Left ventricle myocardium inferior (tissue), 1 donor: Measurements from ENCODE around the gene ZRSR2. TPM values are rescaled to one million over a fixed set of nuclear protein-coding genes. Genes with fewer than 3 reads are reported as not detected.
A peak's percentile ranks its signal among the peaks of the same experiment; 100 is the strongest.

Experiments used
- DNase-seq: peaks from one replicate; pipeline ENCODE4 v3.0.0-alpha.2; 2020
- H3K27ac ChIP-seq: fragments of 200-600 bp; replicated peaks from 2 replicates; pipeline ENCODE4 v1.8.0; 2021
- H3K27me3 ChIP-seq: fragments of 200-600 bp; 2 replicates; pipeline ENCODE4 v1.8.0; 2021; ENCODE audit warnings: low read depth
- H3K36me3 ChIP-seq: fragments of 200-600 bp; 2 replicates; pipeline ENCODE4 v1.8.0; 2021
- H3K4me1 ChIP-seq: fragments of 200-600 bp; 2 replicates; pipeline ENCODE4 v1.8.0; 2021
- H3K4me3 ChIP-seq: fragments of 200-600 bp; 2 replicates; pipeline ENCODE4 v1.8.0; 2021; ENCODE audit warnings: mild to moderate bottlenecking, moderate library complexity
- H3K9me3 ChIP-seq: fragments of 200-600 bp; replicated peaks from 2 replicates; pipeline ENCODE4 v1.8.0; 2021
- intact Hi-C: fragments of 100-400 bp; cut with micrococcal nuclease; formaldehyde crosslinking; loops from one replicate; pipeline ENCODE4 v1.11.0; 2022
- total RNA-seq: library from RNA; stranded (reverse); fragmentation: NEBNext Ultra II Directional; extraction: Animal tissue kit (Norgen Biotek cat#: 25700); gene quantifications from one replicate; pipeline ENCODE4 v1.2.1, GENCODE V29; 2021
- TF ChIP-seq, protein P1 (sequence below): fragments of 200-600 bp; IDR thresholded peaks from 2 replicates; pipeline ENCODE4 v1.8.0; 2021; ENCODE audit warnings: antibody characterized with exemption, mild to moderate bottlenecking, borderline replicate concordance
- donor health status: DM: no; HTN: yes; CAD: no; lungs with severe emphysema.

The ZRSR2 gene
- total RNA-seq, 1 donor from 2014 or later: 7.8 TPM

GRCh38 chrX:15860921-15861320 lies 70.6 kb downstream of the ZRSR2 start:
- no peak for DNase-seq
- Histone ChIP-seq H3K9me3 (no peaks in the 10 kb centered on the region), H3K27me3 (no peaks in the 10 kb centered on the region), H3K4me3 (no peak overlapping the region), H3K27ac (no peak overlapping the region), H3K4me1 (peaks cover 11% of the 10 kb centered on the region), H3K36me3 (no peaks in the 10 kb centered on the region)
- intact Hi-C loops: no loop called here
- TF ChIP-seq, protein P1, sequence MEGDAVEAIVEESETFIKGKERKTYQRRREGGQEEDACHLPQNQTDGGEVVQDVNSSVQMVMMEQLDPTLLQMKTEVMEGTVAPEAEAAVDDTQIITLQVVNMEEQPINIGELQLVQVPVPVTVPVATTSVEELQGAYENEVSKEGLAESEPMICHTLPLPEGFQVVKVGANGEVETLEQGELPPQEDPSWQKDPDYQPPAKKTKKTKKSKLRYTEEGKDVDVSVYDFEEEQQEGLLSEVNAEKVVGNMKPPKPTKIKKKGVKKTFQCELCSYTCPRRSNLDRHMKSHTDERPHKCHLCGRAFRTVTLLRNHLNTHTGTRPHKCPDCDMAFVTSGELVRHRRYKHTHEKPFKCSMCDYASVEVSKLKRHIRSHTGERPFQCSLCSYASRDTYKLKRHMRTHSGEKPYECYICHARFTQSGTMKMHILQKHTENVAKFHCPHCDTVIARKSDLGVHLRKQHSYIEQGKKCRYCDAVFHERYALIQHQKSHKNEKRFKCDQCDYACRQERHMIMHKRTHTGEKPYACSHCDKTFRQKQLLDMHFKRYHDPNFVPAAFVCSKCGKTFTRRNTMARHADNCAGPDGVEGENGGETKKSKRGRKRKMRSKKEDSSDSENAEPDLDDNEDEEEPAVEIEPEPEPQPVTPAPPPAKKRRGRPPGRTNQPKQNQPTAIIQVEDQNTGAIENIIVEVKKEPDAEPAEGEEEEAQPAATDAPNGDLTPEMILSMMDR: no peak

DNA sequence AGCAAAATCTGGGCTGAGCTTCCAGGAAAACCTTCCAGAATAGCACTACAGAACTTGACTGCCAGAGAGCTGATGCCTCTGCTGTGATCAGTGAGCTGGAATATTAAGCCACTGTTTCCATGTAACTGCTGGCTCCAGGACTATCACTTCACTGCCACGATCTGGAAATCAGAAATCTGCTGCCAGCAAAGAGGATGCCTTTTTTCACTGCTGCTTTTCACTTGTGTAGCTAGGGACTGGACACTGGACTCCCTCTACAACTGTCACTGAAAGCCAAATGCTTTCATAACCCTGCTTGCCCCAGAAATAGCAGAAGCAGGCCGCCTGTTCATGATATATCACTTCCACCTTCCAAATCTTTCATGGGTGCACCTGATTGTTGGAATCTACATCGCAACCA lies 73.7 kb downstream of the ZRSR2 start:
- intact Hi-C loops: no loop called here
- Histone ChIP-seq H3K4me3 (no peak overlapping the region), H3K4me1 (no peaks in the 10 kb centered on the region), H3K9me3 (no peaks in the 10 kb centered on the region), H3K36me3 (no peaks in the 10 kb centered on the region), H3K27ac (peak overlapping the region; percentile 53), H3K27me3 (no peaks in the 10 kb centered on the region)
- no peak for DNase-seq
- TF ChIP-seq, protein P1: no peak

- Histone ChIP-seq H3K36me3 (no peaks in the 10 kb centered on the region), H3K27ac (peak overlapping the region; percentile 53), H3K9me3 (no peaks in the 10 kb centered on the region), H3K4me3 (no peak overlapping the region), H3K4me1 (no peaks in the 10 kb centered on the region), H3K27me3 (no peaks in the 10 kb centered on the region)
- intact Hi-C loops: no loop called here
- no peak for DNase-seq
- TF ChIP-seq, protein P1: no peak
Observed at GRCh38 chrX:15864629-15865028, 74.3 kb downstream of the ZRSR2 start.

DNA sequence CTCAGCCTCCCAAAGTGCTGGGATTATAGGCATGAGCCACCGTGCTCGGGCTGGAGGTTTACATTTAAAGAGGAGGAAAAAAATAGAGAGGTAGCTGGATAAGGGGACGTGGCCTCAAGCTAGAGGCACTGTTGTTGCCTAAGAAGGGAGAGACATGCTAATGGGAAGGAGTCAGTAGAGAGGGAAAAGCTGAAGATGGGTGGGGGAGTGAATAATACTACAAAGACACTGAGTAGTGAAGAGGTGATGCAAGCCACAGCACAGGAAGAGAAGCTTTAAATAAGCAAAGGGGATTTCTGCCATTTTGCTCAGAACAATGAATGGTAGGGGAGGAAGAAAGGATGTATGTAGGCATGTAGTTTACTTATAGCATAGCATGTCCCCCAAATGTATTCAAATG lies 75.9 kb downstream of the ZRSR2 start:
- intact Hi-C loops: no loop called here
- no peak for DNase-seq
- Histone ChIP-seq H3K27ac (no peak overlapping the region), H3K36me3 (no peaks in the 10 kb centered on the region), H3K4me1 (no peaks in the 10 kb centered on the region), H3K9me3 (no peaks in the 10 kb centered on the region), H3K4me3 (no peak overlapping the region), H3K27me3 (no peaks in the 10 kb centered on the region)
- TF ChIP-seq, protein P1: no peak

DNA sequence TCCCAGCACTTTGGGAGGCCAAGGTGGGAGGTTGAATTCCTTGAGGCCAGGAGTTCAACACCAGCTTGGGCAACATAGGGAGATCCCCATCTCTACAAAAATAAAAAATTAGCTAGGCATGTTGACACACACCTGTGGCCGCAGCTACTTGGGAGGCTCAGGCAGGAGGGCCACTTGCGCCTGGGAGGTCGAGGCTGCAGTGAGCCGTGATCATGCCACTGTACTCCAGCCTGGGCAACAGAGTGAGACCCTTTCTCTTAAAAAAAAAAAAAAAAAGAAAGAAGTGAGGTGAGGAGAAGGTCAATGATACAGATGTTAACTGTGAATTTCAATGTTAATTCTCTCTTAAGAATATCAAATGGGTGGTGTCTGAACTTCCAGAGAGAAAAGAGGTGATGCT lies 79.4 kb downstream of the ZRSR2 start:
- DNase-seq: no peak
- no peak overlapping the region for H3K4me3 ChIP-seq

More for the DNA sequence above, 79.4 kb downstream of the ZRSR2 start:
- H3K9me3 ChIP-seq: no peaks in the 10 kb centered on the region
- H3K27ac ChIP-seq: no peak overlapping the region
- intact Hi-C loops: no loop called here
- no peaks in the 10 kb centered on the region for H3K27me3 ChIP-seq
- TF ChIP-seq, protein P1: no peak
- no peaks in the 10 kb centered on the region for H3K36me3 ChIP-seq
- H3K4me1 ChIP-seq: no peaks in the 10 kb centered on the region
